GM18499 (cell line): ENCODE results near the gene HTR6.
"Not testable (repeated sequence)": the region's sequence is repeated elsewhere in the genome, so short reads cannot be mapped to it uniquely, and the experiment has no call there.

ENCODE experiments used
- ATAC-seq: cut with Tn5 transposase; IDR thresholded peaks from one replicate; pipeline ENCODE4 v1.9.1; 2021; ENCODE audit warnings: moderate number of reproducible peaks; ENCODE audit not compliant: insufficient read depth, unreplicated experiment

The HTR6 gene

DNA sequence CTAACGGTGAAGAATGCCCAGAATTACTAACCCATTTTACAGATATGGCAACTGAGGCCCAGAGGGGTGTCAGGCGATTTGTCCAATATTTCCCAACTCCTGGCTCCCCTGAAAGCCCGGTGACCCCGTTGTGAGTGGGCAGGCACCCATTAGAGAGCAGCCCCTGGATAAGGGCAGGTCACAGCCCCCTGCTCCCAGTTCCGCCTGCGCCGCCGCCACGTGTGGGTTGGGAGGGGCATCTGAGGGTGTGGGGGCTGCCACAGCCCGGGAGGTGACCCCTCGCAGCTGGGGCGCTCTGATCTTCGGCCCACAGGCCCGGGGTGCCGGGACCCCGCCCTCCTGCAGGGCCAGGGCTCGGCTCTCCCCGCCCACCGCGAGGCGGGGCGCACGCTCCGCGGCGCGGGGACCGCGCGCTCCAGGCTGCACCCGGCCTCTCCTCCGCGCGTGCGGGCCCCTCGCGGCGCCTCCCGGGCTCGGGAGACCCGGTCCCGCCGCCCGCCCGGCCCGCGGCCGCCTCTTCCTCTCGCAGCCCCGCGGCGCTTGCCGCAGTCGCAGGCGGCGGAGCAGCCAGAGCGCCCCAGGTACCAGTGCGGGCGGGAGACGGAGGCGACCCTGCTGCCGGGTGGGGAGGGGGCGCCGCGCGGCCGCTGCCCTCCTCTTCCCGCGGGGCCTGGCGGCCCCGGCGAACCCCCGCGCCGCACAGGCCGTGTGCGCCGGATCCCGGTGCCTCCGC lies at the start of gene HTR6:
Gene HTR6, plus strand, starts transcription at position 423 of the 733 bp plus-strand sequence. CDS start 879 bp downstream, outside the sequence.
- no peak for ATAC-seq

DNA sequence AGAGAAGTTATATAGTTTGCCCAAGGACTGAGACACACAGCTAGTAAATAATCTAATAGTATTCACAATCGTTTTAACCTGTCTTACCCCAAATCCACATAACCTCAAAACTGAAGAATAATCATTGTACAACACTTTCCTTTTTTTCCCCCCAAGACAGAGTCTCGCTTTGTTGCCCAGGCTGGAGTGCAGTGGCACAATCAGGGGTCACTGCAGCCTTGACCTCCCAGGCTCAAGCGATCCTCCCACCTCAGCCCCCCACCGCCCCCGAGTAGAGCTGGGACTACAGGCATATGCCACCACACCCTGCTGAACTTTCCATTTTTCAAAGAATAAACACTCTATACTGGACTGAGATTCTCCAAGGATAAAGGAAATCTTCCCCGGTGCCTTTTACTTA lies 49.2 kb upstream of the HTR6 start:
- ATAC-seq = no peak

DNA sequence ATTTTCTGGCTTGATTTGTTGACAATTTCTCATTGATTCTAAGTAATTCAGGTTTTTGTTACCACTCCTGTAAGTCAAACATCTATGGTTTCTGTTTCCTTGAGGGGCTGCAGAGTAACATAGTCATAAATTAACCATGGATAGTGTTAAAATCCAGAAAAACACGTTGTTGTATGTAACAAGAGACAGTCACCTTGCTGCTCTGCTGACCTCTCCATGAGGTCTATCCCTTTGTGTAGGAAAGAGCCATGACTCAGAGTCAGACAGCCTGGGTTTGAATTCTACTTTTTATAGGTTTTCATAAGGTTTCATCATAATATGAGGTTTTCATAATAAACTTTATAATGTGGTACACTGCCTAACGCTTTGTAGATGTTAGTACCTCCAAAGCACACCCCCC lies 48.2 kb upstream of the HTR6 start:
- no peak for ATAC-seq

GRCh38 chr1:19617376-19617775 lies 47.3 kb upstream of the HTR6 start:
- ATAC-seq = no peak

GRCh38 chr1:19618428-19618827 lies 46.2 kb upstream of the HTR6 start:
- no peak for ATAC-seq

DNA sequence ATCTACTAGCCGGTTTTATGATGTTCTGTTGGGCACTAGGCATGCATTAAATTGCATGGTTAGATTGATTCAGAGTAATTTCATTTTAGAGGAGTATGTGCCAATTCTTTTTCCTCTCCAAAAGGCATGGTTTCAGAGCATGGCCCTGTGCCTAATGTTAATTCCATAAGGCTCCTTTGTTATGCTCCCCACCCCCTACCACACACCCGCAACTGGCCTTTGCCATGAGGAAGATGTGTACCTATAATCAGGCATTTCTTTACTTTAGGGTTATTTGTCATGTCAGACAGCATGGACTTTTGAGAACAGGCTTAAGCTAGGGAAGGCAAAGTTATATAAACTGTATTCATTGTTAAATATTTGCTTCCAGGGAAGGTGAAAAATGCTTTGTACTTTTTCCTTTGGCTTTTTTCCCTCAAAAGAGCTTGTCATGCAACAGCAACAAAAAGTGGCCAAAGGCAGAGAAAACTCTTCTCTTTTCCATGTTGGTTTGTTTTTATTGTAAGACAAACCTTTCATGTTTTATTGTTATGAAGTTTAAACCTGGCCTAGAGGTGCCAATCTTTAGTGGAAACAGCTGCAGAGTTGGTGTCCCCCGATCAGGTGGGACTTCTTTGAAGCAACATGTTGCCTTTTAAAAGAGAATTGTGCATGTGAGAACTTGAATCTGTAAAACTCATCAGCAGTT lies 44.8 kb upstream of the HTR6 start:
- ATAC-seq = no peak

DNA sequence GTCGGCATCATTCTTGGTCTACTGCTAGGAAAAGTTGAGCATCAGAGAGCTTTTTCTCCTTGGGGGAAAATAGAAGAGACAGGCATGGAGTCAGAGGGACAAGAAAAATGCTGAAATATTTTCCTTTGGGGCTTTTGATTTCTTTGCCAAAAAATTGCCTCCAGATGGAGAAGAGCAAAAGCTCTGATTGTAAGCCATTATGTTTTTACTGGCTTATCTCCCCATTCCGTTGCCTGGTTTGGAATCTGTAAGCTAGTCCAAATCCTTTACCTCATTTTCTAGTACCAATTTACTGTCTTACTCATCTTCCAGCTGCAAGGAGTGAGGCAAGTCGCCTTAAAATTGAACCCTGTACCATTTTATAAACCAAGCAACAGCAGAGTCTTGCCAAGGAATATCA lies 43.9 kb upstream of the HTR6 start:
- no peak for ATAC-seq

DNA sequence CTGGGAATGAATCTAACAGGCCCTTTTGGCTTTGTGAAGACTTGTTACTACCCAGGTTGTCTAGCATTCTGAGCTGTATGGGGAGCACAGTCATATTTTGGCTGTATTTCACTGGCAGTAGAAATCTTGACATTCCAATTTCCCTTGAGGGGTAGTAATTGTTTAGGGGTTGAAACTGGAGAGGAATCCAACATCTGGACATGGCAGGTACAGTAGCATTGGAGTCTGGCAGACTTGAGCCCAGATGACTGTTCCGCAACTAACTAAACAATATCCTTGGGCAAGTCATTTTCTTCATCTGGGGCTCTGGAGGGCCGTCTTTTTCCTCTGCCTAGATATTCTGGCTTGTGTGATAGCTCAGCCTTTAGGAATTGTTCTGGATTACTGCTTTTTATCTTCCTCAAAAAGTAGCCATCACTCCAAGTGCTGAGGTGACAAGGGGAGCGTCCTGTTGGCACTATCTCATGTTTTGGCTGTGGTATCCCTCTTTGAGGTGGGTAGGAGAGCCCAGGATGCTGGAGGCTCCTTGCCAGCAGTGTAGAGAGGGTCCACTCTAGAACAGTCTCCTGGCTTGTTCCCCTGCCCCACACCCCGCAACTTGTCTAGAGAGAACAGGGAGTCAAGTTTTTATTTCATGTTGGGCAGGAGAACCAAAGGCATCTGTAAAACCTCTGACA lies 43.3 kb upstream of the HTR6 start:
- ATAC-seq = no peak

GRCh38 chr1:19622204-19622603 lies 42.5 kb upstream of the HTR6 start:
- ATAC-seq = no peak

DNA sequence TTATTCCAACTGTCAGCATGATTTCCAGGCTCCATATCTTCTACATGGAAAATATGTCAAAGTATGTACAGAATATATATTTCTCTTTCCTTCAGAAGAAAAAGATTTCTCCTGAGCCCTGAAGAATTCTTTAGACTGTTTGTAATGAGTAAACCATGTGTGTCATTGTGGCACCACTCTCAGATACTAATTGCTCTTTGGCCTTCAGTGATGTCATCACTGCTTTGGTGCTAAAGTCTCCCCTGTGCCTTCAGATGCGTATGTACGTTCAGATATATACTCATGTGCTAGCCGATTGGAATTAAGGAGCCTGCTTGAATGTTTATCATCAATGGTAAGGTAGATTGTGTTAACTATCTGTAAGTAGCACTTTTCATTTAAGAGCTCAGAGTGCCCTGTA lies 41.2 kb upstream of the HTR6 start:
- no peak for ATAC-seq

DNA sequence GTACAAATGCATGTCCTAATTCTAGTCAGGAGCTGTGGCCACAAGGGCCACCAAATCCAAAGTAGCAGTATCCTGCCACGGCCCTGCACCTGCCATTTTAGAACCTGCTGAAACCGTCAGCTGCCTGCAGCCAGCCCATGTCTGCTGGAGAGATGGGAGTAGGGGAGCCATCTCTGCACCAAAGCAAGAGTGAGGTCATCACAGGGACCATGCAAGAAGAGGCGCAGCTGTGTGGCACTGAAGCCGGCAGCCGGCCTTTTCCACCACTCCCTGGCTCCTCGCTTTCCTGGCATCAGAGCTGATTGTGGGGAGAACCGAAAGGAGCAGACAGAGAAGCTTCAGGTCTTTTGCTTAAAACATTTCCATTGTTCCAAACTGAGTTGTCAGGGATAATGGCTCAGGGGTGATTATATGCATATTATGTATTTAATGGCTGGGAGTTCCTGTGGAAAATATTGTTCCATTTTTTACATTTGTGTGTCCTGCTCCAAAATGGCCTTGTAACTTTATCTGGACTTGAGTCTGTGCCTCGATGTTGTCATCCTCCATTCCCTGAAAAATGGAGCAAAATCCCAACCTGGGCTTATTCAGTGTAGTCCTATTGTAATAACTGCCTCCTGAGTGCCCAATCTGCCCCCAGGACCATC lies 39.3 kb upstream of the HTR6 start:
- no peak for ATAC-seq

DNA sequence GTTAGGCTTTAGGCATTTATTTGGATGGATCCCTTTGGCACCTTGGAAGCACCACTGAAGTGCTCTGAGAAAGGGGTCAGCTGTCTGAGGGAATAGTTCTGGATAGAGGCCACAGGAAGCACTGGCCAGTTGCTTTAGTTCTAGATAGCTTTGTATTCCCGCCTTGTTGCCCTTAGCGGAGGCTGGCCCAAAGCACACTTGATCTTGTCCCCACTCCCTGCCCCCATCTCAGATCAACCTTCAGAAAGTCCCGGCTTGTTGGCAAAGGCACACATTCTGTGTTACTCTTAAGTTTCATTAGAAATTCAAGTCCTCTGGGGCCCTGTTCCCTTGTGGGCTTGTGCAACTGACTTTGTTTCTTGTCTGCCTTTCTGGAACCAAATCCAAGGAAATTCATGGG lies 35.8 kb upstream of the HTR6 start:
- no peak for ATAC-seq

GRCh38 chr1:19629357-19629756 lies 35.3 kb upstream of the HTR6 start:
- ATAC-seq = no peak

DNA sequence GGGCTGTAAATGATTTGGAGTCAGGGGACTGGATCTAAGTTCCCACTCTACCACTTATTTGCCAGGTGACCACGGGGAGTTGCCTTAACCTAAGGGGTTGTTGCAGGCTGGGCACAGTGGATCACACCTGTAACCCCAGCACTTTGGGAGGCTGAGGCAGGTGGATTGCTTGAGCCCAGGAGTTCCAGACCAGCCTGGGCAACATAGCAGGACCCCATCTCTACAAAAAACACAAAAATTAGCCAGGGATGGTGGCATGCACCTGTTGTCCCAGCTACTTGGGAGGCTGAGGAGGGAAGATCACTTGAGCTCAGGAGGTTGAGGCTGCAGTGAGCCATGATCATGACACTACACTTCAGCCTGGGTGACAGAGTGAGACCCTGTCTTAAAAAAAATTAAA lies 34.5 kb upstream of the HTR6 start:
- not testable (repeated sequence) for ATAC-seq

GRCh38 chr1:19630720-19631395 lies 33.8 kb upstream of the HTR6 start:
- ATAC-seq = no peak

DNA sequence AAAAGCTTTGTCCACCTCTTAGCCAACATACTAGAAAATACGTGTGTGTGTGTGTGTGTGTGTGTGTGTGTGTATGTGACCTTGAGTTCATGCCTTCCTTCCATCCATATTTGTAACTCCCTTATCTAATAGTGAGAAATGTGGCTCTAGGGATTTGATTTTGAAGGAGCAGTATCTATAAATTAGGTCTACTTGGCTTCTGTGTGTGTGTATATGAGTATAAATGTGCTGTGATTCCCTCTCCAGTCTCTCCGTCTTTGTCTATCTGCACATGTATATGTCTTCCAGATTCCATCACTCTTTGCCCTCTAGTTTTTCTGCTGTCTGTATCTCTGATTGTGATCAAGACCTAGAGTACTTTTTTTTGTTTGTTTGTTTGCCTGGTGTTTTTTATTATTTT lies 32.5 kb upstream of the HTR6 start:
- ATAC-seq = no peak

- ATAC-seq = no peak
Observed at GRCh38 chr1:19633106-19633505, 31.6 kb upstream of the HTR6 start.

GRCh38 chr1:19635064-19635463 lies 29.6 kb upstream of the HTR6 start:
- ATAC-seq = not testable (repeated sequence)

GRCh38 chr1:19635646-19636045 lies 29.0 kb upstream of the HTR6 start:
- no peak for ATAC-seq

GRCh38 chr1:19636065-19636464 lies 28.6 kb upstream of the HTR6 start:
- ATAC-seq = no peak
